Measurements from ENCODE around the gene COL21A1.

Gene COL21A1

DNA sequence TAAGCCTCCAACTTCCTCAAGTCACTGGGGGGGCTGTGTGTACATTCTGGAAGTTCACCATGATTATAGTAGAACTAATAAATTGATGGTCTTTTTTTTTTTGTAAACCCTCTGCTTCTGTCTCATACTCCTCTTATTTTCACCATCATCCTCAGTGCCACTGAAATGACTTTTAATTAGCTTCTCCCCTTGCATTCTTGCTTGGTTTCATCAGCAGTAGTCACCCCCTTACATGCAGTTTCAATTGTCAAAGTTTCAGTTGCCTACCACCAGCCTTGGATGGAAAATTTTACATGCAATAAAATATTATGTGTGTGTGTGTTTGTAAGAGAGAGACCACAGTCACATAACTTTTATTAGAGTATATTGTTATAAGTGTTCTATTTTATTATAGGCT lies 196.2 kb downstream of the COL21A1 start:
- DNase-seq, result no peak

DNA sequence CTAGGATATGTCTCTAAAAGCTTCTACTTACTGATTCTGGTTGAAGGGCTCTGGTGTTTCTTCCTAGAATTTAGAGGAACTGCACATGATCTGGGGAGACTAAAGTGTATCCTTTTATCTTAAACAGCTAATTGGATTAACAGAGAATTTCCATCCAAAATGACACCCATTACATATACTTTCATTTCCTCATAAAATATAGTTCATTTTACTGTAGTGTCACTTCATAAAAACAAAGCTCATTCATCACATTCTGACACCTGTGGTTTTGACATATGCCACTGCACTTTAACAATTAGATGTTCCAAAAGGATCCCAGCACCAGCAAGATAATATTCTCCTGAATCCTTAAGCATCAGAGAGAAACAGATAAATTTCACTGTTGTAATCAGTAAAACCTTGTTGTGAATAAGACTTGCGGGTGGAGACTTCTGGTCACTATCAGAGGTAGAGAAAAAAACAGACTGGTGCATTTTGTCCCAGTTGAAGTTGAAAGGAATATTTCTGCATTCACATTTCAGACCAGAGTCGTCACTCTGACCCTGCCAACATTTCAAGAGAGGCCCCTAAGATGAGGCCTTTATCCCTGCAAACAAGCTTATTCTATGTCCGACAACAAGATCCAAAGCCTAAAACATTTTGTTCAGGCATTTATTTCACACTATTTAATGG lies 196.7 kb downstream of the COL21A1 start:
- DNase-seq, result no peak

DNA sequence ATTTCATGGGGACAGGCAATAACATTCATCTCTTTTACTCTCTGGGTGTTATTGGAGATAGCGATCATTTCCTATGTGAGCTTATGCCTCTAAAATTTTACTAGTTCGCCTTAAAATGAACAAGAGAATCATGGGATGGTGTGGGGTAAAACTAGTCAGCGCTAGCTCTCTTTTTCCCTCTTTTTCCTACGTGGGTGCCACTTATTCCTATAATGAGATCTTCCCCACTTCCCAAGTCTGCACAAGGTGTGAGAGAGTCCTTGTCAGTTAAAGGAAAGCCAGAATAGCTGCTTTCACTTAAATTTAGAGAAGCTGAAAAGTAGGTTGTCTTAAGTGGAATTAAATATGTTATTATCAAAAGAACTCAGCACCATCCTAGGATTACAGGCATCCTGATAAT lies 198.8 kb downstream of the COL21A1 start:
- DNase-seq, result no peak

DNA sequence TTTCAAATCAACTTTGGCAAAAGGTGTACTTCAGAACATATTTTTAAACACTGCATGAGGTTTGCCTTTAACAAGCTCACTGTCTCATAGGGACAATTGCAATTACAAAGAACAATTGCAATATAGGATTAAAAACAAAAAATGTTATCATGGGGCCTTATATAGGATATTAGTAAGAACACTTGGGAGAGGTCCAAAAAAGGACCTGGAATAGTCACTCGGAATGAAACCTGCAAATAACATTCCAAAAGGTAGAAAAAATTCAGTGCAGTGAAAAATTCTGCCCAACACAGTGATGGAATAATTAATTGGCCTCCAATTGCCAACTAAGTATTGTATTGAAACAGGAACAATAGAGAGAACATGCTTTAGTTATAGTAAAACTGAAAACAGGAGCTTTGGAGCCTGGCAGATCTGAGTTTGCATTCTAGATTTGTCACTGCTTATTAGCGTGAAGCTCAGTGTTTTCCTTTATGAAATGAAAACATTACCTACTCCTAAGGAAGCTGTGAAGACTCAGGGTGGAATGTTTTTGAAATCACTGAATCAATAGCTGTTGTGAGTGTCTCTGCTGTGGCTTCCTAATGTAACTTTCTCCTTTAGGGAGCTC lies 199.3 kb downstream of the COL21A1 start:
- DNase-seq, result no peak

DNA sequence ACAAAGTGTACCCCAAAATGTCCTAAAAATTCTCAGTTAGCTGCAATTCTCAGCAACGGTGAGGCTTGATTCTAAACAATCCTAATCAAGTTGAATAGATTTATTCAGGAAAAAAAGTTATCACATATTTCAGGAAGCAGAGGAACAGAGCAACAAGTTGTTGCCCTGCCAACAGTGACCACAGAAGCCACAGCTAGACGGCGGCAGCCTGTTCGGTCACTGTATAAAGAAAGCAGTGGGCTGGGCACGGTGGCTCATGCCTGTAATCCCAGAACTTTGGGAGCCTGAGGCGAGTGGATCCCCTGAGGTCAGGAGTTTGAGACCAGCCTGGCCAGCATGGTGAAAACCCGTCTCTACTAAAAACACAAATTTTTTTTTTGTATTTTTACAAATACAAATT lies 200.8 kb downstream of the COL21A1 start:
- DNase-seq, result no peak

DNA sequence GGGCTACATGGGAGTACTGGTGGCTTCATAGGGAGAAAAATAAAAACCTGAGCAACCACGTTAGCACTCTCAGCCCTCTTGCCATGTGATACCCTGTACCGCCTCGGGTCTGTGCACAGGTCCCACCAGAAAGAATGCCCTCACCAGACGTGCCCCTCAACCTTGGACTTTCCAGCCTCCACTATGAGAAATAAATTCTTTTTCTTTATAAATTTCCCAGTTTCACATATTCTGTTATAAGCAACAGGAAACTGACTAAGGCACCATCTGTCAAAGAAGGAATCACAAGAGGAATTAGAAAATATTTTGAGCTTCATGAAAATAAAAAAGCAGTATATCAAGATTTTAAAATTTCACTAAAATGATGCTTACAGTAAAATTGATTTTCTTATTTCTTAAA lies 203.6 kb downstream of the COL21A1 start:
- DNase-seq, result no peak

DNA sequence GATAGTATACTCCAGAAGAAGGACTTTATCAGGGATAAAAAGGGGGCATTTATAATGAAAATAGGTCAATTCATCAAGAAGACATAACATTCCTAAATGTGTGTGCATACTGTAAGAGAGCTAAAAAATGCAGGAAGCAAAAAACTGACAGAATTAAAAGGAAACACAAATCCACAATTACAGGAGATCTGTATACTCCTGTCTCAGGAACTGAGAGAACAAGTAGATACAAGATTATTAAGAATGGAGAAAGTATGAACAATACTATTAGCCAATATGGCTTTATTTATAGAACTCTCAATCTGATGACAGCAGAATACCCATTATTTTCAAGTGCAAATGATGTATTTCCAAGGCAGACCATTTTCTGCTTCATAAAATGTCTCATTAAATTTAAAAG lies 204.3 kb downstream of the COL21A1 start:
- no peak for DNase-seq

DNA sequence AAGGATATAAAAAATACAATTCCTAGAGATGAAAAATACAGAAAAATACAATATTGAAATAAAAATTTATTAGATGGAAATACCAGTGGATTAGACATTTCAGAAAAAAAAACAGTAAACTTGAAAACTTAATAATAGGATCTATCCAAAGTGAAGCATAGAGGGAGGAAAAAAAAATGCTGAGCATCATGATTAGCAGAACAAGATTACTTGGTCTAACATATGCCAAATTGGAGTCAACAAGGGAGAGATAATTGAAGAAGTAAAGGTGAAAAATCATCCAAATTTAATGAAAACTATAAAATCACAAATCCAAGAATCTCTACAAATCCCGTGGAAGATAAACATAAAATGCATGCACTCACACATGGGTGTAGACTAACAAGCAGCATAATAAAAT lies 205.8 kb downstream of the COL21A1 start:
- DNase-seq, result no peak

DNA sequence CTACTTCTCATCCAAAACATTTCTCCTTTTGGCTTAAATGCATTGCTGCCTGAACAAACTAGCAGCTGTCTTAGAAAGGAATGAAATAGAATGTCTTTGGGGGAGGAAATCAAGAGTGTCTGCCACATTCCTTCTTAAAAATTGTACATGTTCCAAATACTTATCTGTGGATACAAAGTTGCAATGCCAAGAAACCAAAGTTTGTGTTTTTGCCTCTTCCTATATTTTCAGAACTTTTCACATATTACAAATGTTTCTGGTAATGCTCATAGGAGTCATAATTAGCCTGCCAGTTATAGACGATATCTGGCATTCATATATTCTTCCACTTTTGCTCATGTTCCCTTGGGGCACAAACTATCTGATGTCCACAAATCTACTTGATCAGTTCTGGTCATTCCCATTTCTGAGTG lies 206.5 kb downstream of the COL21A1 start:
- DNase-seq, result no peak

DNA sequence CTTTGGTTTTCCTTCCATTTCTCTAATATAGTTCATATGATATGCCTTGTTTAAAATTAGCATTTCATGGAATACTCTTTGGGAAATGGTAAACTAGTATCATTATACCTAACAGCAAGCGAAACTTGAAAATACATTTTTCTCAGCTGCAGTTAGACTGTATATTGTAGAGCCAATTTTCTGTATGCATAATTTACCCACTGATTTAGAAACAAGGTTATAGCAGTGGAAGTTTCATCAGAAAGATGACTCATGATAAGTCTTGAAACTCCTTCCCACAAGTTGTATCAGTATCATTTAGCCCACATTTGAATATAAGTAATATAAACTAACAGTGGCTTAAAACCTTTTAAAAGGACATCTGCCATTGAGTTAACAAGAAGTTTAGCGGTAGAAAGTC lies 207.2 kb downstream of the COL21A1 start:
- no peak for DNase-seq

DNA sequence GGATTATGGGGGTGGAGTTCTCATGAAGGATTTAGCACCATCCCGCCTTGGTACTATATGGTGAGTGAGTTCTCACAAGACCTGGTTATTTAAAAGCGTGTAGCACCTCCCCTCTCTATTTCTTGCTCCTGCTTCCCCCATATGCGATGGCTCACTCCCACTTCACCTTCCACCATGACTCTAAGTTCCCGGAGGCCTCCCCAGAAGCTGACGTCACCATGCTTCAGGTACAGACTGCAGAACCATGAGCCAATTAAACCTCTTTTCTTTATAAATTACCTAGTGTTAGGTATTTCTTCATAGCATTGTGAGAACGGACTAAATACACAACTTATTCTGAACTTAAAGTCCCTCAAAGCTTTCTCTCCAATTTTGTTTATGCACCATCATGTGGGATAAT lies 208.6 kb downstream of the COL21A1 start:
- DNase-seq, result no peak

DNA sequence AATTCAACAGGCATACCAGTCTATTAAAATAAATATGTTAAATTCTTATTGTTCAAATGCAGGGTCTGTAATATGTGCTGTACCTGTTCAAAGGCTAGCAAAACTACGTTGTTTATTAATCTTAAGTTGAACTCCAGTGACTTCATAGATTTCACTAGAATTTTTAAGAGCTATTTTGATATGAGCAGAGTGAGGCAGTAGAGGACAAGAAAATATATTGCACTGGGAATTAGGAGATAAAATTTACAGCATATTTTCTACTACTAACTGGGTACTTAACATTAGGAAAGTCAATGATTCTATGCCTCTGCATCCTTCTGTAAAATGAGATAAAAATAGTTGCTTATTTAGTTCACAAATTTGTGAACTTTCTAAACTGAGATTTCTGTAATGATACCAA lies 209.8 kb downstream of the COL21A1 start:
- DNase-seq, result no peak

DNA sequence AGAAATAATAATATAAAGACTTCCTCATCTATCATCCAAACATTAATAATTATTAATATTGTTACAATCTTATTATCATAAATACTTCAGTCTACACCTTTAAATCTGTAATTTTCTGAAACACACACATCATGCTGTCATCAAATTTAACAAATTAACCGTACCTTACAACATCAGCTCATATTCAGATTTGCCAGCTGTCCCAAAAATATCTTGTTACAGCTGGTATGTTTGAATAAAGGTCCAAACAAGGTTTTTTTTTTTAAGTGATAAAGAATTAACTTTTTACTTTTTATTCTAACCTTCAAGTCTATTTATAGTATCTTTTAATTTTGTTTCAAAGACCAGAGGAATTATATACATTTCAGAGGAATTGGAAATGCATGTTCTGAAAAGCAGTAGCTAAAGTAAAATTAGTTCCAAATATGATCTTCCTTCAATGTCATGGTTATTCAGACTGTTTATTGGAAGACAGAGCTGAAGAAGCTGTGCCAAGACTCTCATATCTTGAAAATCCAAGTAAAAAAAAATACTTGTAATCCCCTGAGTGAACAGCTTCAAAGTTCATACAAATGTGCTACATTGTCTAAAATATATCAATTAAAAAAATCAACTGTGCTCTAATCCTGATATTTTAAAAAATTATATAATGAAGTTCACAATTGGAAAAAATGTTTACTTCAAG lies 210.3 kb downstream of the COL21A1 start:
- no peak for DNase-seq

DNA sequence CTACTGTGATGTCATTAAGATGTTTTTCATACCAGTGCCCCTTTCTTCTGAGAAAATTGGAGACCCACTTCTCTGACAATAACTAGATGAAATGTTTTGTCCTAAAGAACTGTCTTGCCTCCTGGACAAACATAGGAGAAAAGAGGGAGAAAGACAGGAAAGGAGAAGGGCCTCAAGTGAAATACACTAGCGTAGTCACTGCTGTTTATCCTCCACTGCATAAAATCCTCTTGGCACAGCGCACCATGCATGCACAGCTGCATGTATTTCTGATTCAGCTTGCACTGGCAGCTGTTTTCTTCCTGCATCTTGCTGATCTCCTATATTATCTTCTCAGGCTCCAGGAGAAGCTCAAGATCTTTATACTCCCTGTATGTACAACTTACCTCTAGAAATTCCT lies 214.0 kb downstream of the COL21A1 start:
- no peak for DNase-seq

DNA sequence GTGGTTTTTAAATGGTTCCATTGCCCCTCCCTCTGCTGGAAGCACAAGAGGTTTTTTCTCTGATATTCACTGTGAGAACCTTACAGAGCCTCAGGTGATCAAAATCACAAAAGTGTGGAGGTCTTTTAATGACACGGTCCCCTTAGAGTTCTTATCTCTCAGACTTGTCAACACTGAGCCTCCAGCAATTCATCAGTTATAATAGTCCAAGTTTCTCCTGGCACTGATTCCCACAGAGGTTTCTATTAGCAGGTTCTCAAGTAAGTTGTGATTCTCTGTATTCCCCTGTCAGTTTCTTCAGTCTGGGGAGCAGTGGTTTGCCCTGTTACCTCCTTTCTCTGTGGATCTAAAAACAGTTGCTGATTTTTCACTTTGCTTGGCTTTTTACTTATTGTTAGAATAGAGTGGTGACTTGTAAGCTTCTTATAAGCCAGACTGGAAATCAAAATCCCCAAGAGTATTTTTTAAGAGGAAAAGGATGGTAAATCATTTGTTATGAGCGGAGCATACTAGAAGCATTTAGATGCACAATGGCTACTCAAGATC lies 214.6 kb downstream of the COL21A1 start:
- DNase-seq, result no peak

DNA sequence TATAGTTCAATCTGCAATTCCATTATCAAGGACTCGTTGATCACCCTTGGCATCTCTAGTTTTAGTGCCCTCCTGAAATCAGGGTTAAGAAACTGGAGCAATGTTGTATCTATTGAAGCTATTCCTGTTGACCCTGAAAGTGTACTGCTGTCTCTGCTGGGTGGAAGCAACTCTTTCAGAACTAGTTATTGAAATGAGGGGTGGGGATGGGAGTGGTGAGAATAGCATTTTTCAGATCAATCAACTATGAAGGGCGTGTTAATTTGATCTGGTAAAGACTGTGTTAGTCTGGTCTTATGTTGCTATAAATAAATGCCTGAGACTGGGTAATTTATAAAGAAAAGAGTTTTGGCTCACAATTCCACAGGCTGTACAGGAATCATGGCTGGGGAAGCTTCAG lies 219.5 kb downstream of the COL21A1 start:
- DNase-seq, result no peak

DNA sequence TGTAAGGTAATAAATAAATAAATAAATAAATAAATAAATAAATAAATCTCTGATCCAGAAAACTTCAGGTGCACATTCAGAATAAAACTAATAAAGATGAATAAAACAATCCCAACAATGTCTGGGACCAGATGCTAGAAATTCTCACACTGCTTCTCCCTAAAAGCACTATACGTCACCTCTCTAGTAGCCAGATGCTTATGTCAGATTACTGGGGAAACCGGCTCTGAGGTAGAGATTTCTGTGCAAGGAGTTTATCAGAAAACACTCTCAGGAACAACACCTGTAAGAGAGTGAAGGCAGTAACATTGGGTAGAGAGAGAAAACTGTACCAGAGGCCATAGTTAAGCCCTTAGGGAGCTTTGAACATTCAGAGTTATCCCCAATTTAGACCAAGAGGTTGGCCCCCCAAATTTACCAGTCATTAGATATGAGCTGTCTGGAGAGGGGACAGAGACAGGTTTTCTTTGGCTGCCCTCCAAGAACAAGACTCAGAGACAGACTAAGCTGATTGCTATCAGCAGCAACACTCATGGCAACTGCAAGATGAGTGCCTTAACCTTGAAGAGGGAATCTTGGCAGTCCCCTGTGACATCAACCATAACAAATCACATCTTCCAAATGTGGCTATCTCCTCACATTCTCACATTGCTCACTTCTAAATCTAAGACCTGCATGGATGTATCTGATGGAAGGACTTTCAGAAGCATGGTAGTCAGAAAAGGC lies 220.8 kb downstream of the COL21A1 start:
- no peak for DNase-seq

DNA sequence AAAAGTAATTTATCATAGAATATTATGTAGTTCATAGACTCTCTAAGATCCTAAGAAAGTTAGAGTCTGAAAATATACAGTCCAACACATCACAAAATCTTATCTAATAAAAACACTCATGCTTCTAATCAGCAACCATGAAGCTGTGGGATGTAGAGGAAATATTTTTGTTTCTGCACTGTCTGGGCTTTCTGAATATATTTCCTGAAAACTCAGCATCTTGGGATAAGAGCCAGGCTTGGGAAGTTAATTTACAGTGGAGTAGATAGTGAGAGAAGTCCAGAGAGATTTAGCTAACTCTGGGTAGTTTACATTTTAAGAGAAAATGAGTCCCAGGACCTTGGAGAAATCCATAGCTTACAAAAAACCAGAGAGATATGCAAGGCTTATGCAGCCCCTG lies 221.6 kb downstream of the COL21A1 start:
- DNase-seq, result no peak

DNA sequence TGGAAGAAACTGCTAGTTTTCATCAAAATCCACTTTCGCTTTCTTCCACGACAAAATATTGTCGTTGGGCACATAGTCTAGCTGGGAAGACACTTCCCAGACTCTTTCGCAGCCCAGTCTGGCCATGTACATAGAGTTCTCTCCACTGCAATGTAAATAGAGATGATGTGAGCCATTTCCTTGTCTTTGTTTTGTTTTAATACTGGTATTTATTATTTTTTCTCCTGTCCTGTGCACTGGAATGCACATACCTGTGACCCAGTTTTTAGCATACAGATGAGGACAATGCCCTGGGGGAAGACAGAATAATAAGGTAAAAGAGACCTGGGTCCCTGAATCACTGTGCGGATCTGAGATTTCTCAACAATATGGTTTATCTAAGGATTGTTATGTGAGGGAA lies 222.4 kb downstream of the COL21A1 start:
- DNase-seq, result no peak

DNA sequence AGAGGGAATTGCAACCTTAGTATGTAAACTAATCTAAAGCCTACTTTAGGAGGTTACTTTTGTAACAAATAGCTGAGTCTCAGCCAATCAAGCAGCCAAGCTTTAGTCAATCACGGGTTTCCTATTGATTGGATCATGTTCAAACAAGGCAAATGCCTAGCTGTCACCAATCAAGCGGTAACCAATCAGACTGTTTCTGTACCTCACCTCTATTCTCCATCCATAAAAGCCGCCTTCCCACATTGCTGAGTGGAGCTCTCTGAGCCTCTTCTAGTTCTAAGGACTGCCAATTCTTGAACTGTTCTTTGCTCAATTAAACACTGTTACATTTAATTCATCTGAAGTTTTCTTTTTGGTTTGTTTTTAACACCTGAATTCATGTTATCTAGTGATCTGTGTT lies 223.6 kb downstream of the COL21A1 start:
- no peak for DNase-seq

DNA sequence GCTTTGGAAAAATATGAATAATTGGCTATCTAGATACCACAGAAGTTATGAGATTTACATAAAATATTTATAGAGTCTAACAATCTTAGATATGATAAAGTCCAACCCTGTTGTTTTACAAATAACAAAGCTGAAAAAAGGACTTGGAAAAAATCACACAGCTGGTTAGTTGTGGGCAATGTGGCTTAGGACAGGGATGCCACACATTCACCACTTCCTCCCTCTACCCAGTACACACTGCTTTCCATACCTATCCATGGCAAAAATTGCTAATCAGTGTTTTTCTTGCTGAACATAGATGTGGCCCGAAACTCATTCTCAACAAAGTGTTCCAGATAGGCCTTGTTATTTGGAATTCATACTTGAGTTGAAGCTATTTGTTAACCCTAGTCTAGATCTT lies 224.7 kb downstream of the COL21A1 start:
- no peak for DNase-seq

DNA sequence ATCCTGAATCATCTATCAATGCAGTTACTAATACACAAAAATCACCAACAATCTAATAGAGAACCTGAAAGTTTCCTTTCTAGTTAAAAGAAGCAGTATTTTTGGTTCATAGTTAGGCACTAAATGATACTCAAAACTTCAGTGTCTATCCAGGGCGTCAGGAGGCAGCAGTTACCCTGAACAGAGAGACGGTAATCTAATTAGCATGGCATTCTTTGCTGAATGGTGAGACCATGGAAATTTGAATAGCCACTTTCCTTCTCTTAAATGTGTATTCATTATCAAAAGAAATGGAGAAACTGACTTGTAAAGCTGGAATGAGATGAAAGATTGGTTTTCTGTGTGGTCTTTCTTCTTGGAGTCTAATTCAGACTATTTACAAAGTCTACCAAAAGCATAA lies 225.4 kb downstream of the COL21A1 start:
- no peak for DNase-seq
